Suprapubic skin (tissue), 3 donors: Measurements from ENCODE around the gene RHOA.

Source experiments
- POLR2A ChIP-seq, 2 donors: fragments of 450-650 bp; IDR thresholded peaks; one replicate each; pipeline ENCODE4 v1.6.1; 2017; ENCODE audit warnings: antibody characterized with exemption in 2 of 2, mild to moderate bottlenecking in 2 of 2, moderate library complexity in 2 of 2
- TF ChIP-seq, protein P1 (sequence below), 2 donors: fragments of 200-600 bp in 1 of 2; fragments of 450-650 bp in 1 of 2; sonication (generic) in 1 of 2; IDR thresholded peaks; one replicate each; pipeline ENCODE4 v1.5.1; 2016 to 2019; ENCODE audit warnings: antibody characterized with exemption in 2 of 2, mild to moderate bottlenecking in 1 of 2, moderate library complexity in 1 of 2

DNA sequence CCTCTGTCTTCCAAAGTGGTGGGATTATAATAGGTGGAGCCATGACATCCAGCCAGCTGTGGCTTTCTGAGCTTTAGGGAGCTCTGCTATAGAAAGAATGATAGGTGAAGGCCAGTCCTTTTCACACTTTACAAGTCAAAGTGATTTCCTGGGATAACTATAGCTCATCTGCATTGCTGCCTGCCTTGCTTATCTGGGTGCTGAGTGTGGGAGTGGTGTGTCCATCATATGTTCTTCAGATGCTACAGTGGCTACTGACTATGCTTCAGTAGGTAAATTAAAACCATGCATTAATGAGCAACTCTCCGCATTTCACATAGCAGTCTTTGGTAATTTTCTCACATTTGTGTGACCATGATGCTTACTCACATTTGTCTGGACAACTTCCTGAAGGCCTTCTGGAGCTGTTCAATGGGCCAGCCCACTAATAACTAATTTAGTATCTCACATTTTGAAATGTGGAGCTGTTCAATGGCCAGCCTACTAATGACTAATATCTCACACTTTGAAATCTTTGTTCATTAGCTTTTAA, 23.4 kb downstream of the RHOA start:
- no peak for TF ChIP-seq POLR2A (IDR thresholded peaks at IDR 0.05)
- TF ChIP-seq, protein P1, sequence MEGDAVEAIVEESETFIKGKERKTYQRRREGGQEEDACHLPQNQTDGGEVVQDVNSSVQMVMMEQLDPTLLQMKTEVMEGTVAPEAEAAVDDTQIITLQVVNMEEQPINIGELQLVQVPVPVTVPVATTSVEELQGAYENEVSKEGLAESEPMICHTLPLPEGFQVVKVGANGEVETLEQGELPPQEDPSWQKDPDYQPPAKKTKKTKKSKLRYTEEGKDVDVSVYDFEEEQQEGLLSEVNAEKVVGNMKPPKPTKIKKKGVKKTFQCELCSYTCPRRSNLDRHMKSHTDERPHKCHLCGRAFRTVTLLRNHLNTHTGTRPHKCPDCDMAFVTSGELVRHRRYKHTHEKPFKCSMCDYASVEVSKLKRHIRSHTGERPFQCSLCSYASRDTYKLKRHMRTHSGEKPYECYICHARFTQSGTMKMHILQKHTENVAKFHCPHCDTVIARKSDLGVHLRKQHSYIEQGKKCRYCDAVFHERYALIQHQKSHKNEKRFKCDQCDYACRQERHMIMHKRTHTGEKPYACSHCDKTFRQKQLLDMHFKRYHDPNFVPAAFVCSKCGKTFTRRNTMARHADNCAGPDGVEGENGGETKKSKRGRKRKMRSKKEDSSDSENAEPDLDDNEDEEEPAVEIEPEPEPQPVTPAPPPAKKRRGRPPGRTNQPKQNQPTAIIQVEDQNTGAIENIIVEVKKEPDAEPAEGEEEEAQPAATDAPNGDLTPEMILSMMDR (IDR thresholded peaks at IDR 0.05) = no peak
